HuH-7.5 (cell line): ENCODE results near the gene CHST11.

Experiments used
- DNase-seq: peaks from one replicate; pipeline ENCODE4 v3.0.0; 2011; ENCODE audit warnings: low spot score

Gene CHST11

GRCh38 chr12:104698871-104699270 is 242.1 kb downstream of the CHST11 start:
- DNase-seq: no peak

DNA sequence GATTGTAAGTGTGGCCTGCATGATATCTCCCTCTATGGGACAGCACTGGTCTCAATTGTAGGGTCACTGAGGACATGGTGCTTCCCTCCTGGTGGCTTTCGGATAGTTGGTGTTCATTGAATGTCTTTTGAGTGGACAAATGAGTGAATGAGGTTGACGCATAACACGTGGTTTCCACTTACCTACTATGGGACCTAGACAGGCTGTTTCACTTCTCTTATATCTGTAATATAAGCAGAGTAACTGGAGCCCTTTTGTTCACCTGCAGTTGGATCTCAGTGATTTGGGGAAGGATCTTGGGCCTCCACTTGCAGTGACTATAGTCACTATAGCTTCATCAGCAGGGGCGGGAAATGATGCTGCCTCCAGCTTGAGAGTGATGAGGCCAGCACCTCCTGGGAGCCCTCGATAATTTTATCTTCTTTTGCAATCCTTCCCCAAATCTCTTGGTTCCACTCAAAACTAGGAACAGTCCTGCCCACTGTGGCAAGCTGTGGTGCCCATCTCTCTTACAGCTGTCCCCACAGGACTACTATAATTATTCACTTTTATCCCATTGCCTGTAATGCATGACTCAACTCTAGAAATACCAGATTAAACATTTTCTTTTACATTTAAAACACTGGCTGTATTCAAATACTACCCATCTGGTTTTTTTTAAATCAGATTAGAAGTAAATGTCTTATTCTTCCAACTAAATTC is 242.9 kb downstream of the CHST11 start:
- no peak for DNase-seq

DNA sequence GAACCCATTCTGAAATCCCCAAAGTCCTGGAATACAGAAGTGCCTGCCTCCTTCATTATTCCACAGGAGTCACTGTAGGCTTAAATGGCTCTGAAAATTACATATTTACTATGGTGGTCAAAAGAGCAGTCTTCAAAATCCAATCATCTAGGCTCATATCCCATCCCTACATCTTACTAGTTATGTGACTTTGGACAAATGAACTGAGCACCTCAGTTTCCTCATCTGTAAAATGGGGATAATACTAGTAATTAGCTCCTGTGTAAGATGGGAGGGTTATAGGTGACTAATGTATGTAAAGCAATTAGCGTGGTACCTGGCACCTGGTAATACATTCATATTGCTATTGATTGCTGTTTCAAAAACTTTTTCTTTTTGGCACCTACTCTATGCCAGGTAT is 243.6 kb downstream of the CHST11 start:
- no peak for DNase-seq

DNA sequence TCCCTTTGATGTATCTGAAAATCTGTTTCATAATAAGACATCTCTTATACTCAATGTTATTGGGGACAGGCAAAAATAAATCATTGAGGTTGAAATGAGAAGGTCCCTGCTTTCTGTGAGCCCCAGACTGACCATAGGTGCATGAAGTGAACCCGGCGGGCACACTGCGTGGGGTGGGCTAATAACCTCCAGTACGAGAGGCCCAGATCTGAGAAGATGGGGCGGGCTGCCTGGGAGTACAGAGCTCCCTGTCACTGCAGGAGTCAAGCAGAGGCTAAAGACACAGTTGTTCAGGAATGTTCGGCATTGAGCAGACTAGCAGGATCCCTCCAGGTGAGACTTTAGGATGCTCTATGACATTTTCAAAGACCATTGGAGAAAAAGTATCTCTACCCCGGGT is 244.6 kb downstream of the CHST11 start:
- no peak for DNase-seq

- no peak for DNase-seq
Observed at GRCh38 chr12:104701756-104702155, 245.0 kb downstream of the CHST11 start.

DNA sequence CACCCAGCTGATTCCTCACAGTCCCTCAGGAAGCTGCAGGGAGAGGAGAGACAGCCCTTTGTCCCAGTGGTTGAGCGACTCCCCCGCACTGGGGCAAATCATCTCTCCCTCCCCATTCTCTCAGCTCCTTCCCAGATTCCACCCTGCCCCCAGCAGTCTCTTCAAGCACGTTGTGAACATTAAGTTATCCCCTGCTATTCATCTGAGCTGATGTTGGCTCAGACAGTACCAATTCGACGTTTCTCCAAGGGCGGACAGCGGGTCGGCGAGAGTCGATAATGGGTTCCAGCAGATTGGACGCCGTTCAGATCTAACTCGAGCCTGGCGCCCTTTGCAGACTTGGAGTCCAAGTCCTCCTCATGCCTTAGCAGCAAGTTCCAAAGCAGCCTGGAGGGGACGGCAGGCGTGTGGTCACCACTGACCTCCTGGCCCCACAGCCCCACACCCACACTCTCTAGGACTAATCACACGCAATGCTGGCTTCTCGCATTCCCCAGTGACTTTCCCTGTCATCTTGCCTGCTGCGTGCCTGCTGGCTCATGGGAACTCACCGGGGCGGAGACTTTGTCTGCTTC is 245.9 kb downstream of the CHST11 start:
- DNase-seq: no peak

GRCh38 chr12:104703372-104703771 is 246.6 kb downstream of the CHST11 start:
- DNase-seq: no peak

DNA sequence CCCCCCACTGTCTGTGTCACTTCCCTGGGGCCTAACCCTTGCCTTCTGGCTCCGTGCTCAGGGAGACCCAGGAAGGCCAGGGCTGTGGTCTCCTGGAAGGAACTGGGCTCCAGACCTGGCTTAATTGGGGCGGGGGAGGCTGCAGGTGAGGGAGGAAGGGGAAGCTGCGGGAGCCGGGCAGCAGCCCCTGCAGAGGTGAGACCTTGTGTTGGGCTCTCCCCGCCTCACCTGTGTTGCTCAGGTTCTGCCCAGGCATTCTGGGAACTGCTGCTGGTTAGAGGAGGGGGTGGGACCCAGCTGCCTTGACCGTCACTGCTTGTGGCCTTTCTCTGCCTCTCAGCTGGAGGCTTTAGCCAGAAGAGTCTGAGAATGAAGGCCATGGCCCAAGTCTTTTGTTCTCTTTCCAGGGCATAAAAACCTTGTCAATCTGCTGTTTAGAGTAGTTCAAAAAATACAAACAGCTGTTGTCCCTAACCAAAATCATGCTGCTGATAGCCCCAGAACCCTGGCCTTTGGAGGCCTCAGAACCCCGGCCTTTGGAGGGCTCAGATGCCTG is 247.6 kb downstream of the CHST11 start:
- no peak for DNase-seq

GRCh38 chr12:104707194-104707593 is 250.4 kb downstream of the CHST11 start:
- DNase-seq: no peak

GRCh38 chr12:104707794-104708558 is 251.2 kb downstream of the CHST11 start:
- DNase-seq: no peak

DNA sequence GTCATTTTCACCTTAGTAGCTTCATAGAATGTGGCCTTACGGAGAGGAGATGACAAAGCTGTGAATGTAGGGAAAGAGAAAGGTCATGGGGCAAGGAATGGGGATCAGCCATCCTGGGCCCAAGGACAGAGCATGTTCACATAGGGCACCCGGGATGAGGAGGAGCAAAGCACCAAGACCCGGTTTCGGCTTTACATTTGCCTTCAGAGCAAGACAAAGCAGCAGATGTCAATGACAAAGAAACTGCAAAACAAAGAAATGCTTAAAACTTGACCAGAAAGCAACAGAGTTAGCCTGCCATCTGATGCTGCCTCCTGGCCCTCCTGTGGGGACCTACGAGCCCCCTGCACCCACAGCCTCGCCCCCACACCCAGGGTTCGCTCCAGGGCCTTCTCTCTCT is 252.1 kb downstream of the CHST11 start:
- DNase-seq: no peak

DNA sequence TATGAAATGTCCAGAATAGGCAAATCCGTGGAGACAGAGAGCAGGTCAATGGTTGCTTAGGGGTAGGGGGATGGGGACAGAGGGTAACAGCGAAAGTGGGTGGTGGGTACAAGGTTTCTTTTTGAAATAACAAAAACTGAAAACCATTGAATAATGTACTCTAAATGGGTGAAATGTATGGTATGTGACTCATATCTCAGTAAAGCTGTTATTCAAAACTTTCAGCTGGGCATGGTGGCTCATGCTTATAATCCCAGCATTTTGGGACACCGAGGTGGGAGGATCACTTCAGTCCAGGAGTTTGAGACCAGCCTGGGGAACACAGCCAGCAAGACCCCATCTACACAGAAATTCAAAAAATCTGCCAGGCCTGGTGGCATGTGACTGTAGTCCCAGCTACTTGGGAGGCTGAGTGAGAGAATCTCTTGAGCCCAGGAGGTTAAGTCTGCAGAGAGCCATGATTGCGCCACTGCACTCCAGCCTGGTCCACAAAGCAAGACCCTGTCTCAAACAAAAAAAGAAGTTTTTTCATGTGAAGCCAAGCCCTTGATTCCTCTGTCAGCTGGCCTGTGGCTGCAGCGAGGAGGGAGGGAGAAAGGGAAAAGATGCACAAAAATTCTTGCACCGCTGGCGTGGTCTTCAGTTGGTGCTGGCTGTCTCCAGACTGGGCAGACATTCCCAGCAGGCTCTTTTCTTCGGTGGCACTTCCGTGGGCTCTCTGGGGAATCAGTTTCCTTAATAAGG is 253.1 kb downstream of the CHST11 start:
- DNase-seq: no peak

DNA sequence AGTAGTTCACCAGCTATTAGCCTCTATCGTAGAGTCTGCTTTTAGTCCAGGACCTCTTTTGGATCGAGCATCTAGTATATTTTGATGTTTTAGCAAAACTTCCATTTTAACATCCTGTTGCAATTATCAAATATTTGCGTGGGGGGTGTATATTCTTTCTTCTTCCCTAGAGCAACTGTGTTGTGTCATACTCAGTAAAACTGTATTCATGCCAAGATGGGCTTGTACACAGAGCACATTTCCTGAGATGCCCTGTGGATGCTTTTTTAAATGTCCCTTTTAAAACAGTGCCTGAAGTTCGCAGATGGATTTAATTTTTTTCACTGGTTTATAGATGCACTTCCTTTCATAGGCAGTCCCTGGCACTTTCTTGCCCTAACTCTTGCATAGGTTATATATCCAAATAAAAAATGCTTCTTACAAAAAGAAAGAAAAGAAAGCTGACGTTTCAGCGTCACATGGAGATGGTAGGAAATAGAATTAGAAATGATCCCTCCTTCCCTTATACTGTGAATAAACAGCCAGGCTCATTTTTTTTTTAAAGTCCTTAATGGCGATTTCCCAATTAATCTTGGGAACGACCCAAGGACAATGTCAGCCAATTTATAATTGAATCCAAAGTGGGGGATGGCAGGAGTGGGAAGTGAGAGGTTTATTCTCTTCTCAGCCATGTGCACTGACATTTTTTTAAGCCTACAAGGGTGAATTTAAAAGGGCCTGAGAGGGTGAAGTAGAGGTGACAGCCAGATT is 254.4 kb downstream of the CHST11 start:
- DNase-seq: no peak

DNA sequence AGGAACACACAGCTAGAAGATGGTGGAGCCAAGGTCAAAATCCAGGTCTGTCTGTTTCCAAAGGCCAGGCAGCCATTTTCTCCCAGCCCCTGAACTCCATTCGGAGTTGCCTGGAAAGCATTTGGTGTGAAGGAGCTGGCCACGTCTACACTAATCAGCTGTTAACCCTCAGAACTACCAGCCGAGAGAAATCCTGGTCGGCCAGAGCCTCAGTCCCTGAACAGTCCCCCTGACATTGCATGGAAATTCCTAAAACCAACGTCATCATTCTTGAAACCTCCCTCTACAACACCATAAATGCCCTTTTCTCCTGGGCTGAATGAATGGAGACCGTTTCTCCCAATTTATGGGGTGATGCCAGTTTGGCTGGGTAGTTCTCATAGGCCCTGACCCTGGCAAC is 255.7 kb downstream of the CHST11 start:
- DNase-seq: no peak

DNA sequence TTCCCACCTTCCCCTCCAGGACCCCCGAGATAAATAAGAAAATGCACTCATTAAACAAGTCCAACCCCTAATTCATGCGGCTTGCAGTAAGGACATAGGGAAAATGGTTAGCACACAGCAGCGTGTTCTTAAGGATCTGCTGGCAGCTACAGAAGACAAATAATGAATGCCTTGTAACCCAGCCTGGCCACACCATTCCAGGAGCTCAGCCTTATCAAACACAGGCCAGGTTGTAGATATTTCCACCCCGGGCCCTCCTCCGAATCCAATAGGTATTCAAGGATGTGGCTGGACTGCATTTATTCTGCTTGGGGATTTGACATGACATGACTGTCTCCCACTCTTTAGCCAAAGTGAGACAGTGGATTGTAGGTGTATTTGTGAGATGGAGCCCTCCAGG is 256.2 kb downstream of the CHST11 start:
- no peak for DNase-seq

- DNase-seq: no peak
Observed at GRCh38 chr12:104713444-104713843, 256.7 kb downstream of the CHST11 start.

- no peak for DNase-seq
Observed at GRCh38 chr12:104714369-104714768, 257.6 kb downstream of the CHST11 start.

- DNase-seq: no peak
Observed at GRCh38 chr12:104716172-104716571, 259.4 kb downstream of the CHST11 start.

- DNase-seq: no peak
Observed at GRCh38 chr12:104718304-104718929, 261.7 kb downstream of the CHST11 start.

- no peak for DNase-seq
Observed at GRCh38 chr12:104719700-104720338, 263.1 kb downstream of the CHST11 start.
